ENCODE measurements around the gene SLC25A34. TPM values are rescaled to one million over a fixed set of nuclear protein-coding genes. Genes with fewer than 3 reads are reported as not detected.

SLC25A34 gene
- total RNA-seq, 1 donor, result 0.54 TPM

DNA sequence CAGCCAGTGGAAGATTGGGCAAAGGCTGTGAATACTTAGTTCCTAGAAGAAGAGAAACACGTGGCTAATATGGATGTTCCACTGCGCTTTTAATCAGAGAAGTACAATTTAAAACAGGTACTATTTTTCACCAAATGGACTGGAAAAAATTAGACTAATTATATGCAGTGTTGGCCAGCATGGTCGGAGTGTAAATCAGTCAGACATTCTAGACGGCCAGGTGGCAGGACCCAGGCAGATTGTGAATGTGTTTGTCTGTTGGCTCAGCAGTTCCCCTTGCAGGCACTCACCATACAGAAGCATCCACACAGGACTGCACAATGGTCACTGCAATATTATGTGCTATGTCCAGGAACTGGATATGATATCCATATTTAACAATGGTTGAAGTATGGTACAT, 23.9 kb upstream of the SLC25A34 start:
- no peak overlapping the region for H3K4me3 ChIP-seq (ENCODE audit: low read depth, low read length)
- DNase-seq (ENCODE audit: low read depth), result no peak
- TF ChIP-seq, protein P1, sequence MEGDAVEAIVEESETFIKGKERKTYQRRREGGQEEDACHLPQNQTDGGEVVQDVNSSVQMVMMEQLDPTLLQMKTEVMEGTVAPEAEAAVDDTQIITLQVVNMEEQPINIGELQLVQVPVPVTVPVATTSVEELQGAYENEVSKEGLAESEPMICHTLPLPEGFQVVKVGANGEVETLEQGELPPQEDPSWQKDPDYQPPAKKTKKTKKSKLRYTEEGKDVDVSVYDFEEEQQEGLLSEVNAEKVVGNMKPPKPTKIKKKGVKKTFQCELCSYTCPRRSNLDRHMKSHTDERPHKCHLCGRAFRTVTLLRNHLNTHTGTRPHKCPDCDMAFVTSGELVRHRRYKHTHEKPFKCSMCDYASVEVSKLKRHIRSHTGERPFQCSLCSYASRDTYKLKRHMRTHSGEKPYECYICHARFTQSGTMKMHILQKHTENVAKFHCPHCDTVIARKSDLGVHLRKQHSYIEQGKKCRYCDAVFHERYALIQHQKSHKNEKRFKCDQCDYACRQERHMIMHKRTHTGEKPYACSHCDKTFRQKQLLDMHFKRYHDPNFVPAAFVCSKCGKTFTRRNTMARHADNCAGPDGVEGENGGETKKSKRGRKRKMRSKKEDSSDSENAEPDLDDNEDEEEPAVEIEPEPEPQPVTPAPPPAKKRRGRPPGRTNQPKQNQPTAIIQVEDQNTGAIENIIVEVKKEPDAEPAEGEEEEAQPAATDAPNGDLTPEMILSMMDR (IDR thresholded peaks at IDR 0.05; ENCODE audit: insufficient read depth, low read length), result no peak

DNA sequence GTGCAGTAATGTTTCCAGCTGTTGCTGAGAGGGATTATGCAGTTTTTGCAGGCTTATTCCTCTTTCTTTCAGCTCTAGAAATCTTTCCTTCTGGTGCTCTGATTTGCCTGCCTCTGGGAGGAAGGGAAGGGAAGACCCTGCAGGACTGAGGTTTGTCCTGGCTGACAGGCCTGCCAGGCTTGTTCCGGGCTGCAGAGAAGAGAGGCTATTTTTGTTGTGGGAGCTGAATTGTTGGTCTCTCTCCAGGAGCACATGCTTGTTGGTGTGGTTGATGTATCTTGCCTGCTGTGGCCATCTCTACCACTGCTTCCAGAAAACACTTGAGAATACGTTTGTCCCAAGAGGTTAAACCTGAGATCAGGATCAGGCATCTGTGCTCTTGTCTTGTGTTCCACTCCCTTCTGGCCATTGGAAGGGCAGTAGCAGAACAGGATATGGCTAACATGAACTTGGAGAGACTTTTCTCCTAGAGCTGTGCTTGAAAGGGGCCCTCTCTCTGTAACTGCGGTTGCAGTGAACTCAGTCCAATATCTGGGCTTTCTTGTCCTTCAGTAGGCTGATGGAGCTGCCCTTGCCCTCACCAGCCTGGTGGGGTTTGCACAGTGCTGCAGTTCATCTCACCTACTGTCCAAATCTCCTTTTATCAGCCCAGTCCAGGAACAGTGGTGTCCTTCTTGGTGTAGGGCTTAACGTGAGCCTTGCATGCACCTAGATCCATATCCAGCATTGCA, 21.5 kb upstream of the SLC25A34 start:
- DNase-seq (ENCODE audit: low read depth), result peak; percentile 83
- no peak overlapping the region for H3K4me3 ChIP-seq (ENCODE audit: low read depth, low read length)
- TF ChIP-seq, protein P1 (IDR thresholded peaks at IDR 0.05; ENCODE audit: insufficient read depth, low read length), result no peak

GRCh38 chr1:15717418-15718125, 18.5 kb upstream of the SLC25A34 start:
- TF ChIP-seq, protein P1 (IDR thresholded peaks at IDR 0.05; ENCODE audit: insufficient read depth, low read length), result no peak
- H3K4me3 ChIP-seq (ENCODE audit: low read depth, low read length), result no peak overlapping the region
- DNase-seq (ENCODE audit: low read depth), result peak; percentile 28

GRCh38 chr1:15718199-15718601, 17.9 kb upstream of the SLC25A34 start:
- TF ChIP-seq, protein P1 (IDR thresholded peaks at IDR 0.05; ENCODE audit: insufficient read depth, low read length), result no peak
- no peak overlapping the region for H3K4me3 ChIP-seq (ENCODE audit: low read depth, low read length)
- DNase-seq (ENCODE audit: low read depth), result no peak

GRCh38 chr1:15719381-15720120, 16.5 kb upstream of the SLC25A34 start:
- TF ChIP-seq, protein P1 (IDR thresholded peaks at IDR 0.05; ENCODE audit: insufficient read depth, low read length), result no peak
- DNase-seq (ENCODE audit: low read depth), result no peak

DNA sequence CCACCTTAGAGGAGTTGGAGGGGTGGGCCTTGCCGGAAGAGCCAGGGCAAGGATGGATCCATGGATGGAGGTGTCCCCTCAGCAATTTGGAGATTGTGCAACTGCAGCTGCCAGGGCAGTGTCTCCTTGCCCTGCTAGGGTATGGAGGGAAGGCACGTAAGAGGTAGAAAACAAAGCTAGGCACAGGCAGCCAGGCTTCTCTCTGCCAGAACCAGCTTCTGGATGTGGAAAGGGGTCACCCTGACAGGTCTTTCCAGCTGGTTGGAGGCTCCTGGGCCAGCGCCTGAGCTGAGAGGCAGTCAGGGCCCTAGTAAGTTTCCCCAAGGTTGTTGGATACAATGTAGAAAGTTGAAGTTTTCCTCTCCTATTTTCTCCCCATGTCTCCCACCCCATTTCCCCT, 15.2 kb upstream of the SLC25A34 start:
- no peak for DNase-seq (ENCODE audit: low read depth)
- TF ChIP-seq, protein P1 (IDR thresholded peaks at IDR 0.05; ENCODE audit: insufficient read depth, low read length), result no peak
- no peak overlapping the region for H3K4me3 ChIP-seq (ENCODE audit: low read depth, low read length)

More at GRCh38 chr1:15719381-15720120, 16.5 kb upstream of the SLC25A34 start:
- H3K4me3 ChIP-seq (ENCODE audit: low read depth, low read length), result no peak overlapping the region

Data from fibroblast of the aortic adventitia (primary cell).